Activated naive CD4-positive, alpha-beta T cell treated with anti-CD3 and anti-CD28 coated beads, Interleukin-2, amount 50 U/mL, for 24 hours (primary cell): ENCODE data around the gene FALEC.
"Not testable (repeated sequence)": the region's sequence is repeated elsewhere in the genome, so short reads cannot be mapped to it uniquely, and the experiment has no call there.

Experiments
- H3K27ac Mint-ChIP-seq: one replicate; pipeline ENCODE4 v1.8.0; 2021; ENCODE audit warnings: mild to moderate bottlenecking, mixed read lengths
- H3K27me3 Mint-ChIP-seq: one replicate; pipeline ENCODE4 v1.8.0; 2021; ENCODE audit warnings: mixed read lengths
- H3K36me3 Mint-ChIP-seq: one replicate; pipeline ENCODE4 v1.8.0; 2021; ENCODE audit warnings: mixed read lengths
- H3K4me1 Mint-ChIP-seq: one replicate; pipeline ENCODE4 v1.8.0; 2021; ENCODE audit warnings: mixed read lengths
- H3K4me3 Mint-ChIP-seq: one replicate; pipeline ENCODE4 v1.8.0; 2021; ENCODE audit warnings: mild to moderate bottlenecking, mixed read lengths
- H3K9me3 Mint-ChIP-seq: one replicate; pipeline ENCODE4 v1.8.0; 2021; ENCODE audit warnings: mixed read lengths

FALEC gene

GRCh38 chr1:150567717-150568593 is 52.4 kb downstream of the FALEC start:
- Mint-ChIP-seq H3K36me3 (peaks cover 19% of the 10 kb centered on the region), H3K4me1 (peaks cover 85% of the 10 kb centered on the region), H3K27me3 (no peaks in the 10 kb centered on the region), H3K27ac (peak overlapping the region; percentile 98), H3K4me3 (peak overlapping the region; percentile 86), H3K9me3 (no peaks in the 10 kb centered on the region)

- Mint-ChIP-seq H3K36me3 (peaks cover 25% of the 10 kb centered on the region), H3K27me3 (no peaks in the 10 kb centered on the region)
Observed at GRCh38 chr1:150568594-150568966, 53.0 kb downstream of the FALEC start.

GRCh38 chr1:150572918-150573647 is 57.5 kb downstream of the FALEC start:
- H3K27me3 Mint-ChIP-seq: no peaks in the 10 kb centered on the region
- H3K27ac Mint-ChIP-seq: peak overlapping the region; percentile 88
- H3K36me3 Mint-ChIP-seq: peaks cover 62% of the 10 kb centered on the region
- peaks cover 64% of the 10 kb centered on the region for H3K4me1 Mint-ChIP-seq
- peak overlapping the region; percentile 86 for H3K4me3 Mint-ChIP-seq
- no peaks in the 10 kb centered on the region for H3K9me3 Mint-ChIP-seq

More at GRCh38 chr1:150568594-150568966, 53.0 kb downstream of the FALEC start:
- Mint-ChIP-seq H3K4me3 (peak overlapping the region; percentile 86), H3K4me1 (peaks cover 83% of the 10 kb centered on the region), H3K9me3 (no peaks in the 10 kb centered on the region), H3K27ac (peak overlapping the region; percentile 98)

- H3K9me3 Mint-ChIP-seq, H3K27me3 Mint-ChIP-seq: not testable (repeated sequence)
- H3K4me3 Mint-ChIP-seq: peak overlapping the region; percentile 86
- peaks cover 67% of the 10 kb centered on the region for H3K36me3 Mint-ChIP-seq
- peak overlapping the region; percentile 88 for H3K27ac Mint-ChIP-seq
- H3K4me1 Mint-ChIP-seq: peaks cover 58% of the 10 kb centered on the region
Observed at GRCh38 chr1:150573648-150574071, 58.1 kb downstream of the FALEC start.

- peaks cover 65% of the 10 kb centered on the region for H3K36me3 Mint-ChIP-seq
- no peaks in the 10 kb centered on the region for H3K27me3 Mint-ChIP-seq
- peak overlapping the region; percentile 98 for H3K4me3 Mint-ChIP-seq
- H3K4me1 Mint-ChIP-seq: peaks cover 50% of the 10 kb centered on the region
- no peaks in the 10 kb centered on the region for H3K9me3 Mint-ChIP-seq
- H3K27ac Mint-ChIP-seq: peak overlapping the region; percentile 93
Observed at GRCh38 chr1:150574260-150575071, 58.9 kb downstream of the FALEC start.

- peaks cover 44% of the 10 kb centered on the region for H3K4me1 Mint-ChIP-seq
- peak overlapping the region; percentile 93 for H3K27ac Mint-ChIP-seq
- H3K27me3 Mint-ChIP-seq: no peaks in the 10 kb centered on the region
- peaks cover 61% of the 10 kb centered on the region for H3K36me3 Mint-ChIP-seq
- H3K9me3 Mint-ChIP-seq: no peaks in the 10 kb centered on the region
- H3K4me3 Mint-ChIP-seq: peak overlapping the region; percentile 98
Observed at GRCh38 chr1:150575072-150575489, 59.5 kb downstream of the FALEC start.

GRCh38 chr1:150575518-150576366 is 60.2 kb downstream of the FALEC start:
- Mint-ChIP-seq H3K9me3 (no peaks in the 10 kb centered on the region), H3K4me3 (peak overlapping the region; percentile 98), H3K36me3 (peaks cover 60% of the 10 kb centered on the region), H3K4me1 (peaks cover 43% of the 10 kb centered on the region), H3K27me3 (no peaks in the 10 kb centered on the region), H3K27ac (peak overlapping the region; percentile 93)

- no peaks in the 10 kb centered on the region for H3K27me3 Mint-ChIP-seq
- peaks cover 42% of the 10 kb centered on the region for H3K4me1 Mint-ChIP-seq
- no peaks in the 10 kb centered on the region for H3K9me3 Mint-ChIP-seq
- H3K4me3 Mint-ChIP-seq: peak overlapping the region; percentile 98
- H3K27ac Mint-ChIP-seq: peak overlapping the region; percentile 93
- H3K36me3 Mint-ChIP-seq: peaks cover 57% of the 10 kb centered on the region
Observed at GRCh38 chr1:150576367-150576711, 60.8 kb downstream of the FALEC start.

- Mint-ChIP-seq H3K4me3 (peak overlapping the region; percentile 98), H3K4me1 (peaks cover 42% of the 10 kb centered on the region), H3K27me3 (no peaks in the 10 kb centered on the region), H3K9me3 (no peaks in the 10 kb centered on the region), H3K36me3 (peaks cover 57% of the 10 kb centered on the region), H3K27ac (peak overlapping the region; percentile 95)
Observed at GRCh38 chr1:150576794-150577556, 61.4 kb downstream of the FALEC start.

GRCh38 chr1:150577557-150578271 is 62.2 kb downstream of the FALEC start:
- peaks cover 55% of the 10 kb centered on the region for H3K36me3 Mint-ChIP-seq
- no peaks in the 10 kb centered on the region for H3K9me3 Mint-ChIP-seq
- peaks cover 42% of the 10 kb centered on the region for H3K4me1 Mint-ChIP-seq
- H3K27me3 Mint-ChIP-seq: no peaks in the 10 kb centered on the region
- peak overlapping the region; percentile 95 for H3K27ac Mint-ChIP-seq
- H3K4me3 Mint-ChIP-seq: peak overlapping the region; percentile 98

GRCh38 chr1:150578272-150579109 is 62.9 kb downstream of the FALEC start:
- Mint-ChIP-seq H3K9me3 (no peaks in the 10 kb centered on the region), H3K4me3 (peak overlapping the region; percentile 98), H3K27ac (peak overlapping the region; percentile 95), H3K36me3 (peaks cover 48% of the 10 kb centered on the region), H3K27me3 (no peaks in the 10 kb centered on the region), H3K4me1 (peaks cover 35% of the 10 kb centered on the region)

GRCh38 chr1:150579110-150579944 is 63.8 kb downstream of the FALEC start, which contains the start of gene MCL1:
Gene MCL1, minus strand, starts transcription at chr1:150579610. Its CDS starts 80 bp downstream, at chr1:150579530.
- Mint-ChIP-seq H3K27ac (peak within 1 kb of the TSS; percentile 98), H3K27me3 (no peaks in the 10 kb centered on the region), H3K36me3 (peaks cover 43% of the 10 kb centered on the region), H3K9me3 (no peaks in the 10 kb centered on the region), H3K4me3 (peak within 1 kb of the TSS; percentile 98), H3K4me1 (peaks cover 31% of the 10 kb centered on the region)
